IPS DF 19.7 (cell line): ENCODE results near the gene NRXN2.
"Not testable (repeated sequence)": the region's sequence is repeated elsewhere in the genome, so short reads cannot be mapped to it uniquely, and the experiment has no call there.

Experiments
- DNase-seq: peaks from one replicate; pipeline ENCODE4 v3.0.0-alpha.2; 2013; ENCODE audit warnings: low read depth, low spot score

The NRXN2 gene

DNA sequence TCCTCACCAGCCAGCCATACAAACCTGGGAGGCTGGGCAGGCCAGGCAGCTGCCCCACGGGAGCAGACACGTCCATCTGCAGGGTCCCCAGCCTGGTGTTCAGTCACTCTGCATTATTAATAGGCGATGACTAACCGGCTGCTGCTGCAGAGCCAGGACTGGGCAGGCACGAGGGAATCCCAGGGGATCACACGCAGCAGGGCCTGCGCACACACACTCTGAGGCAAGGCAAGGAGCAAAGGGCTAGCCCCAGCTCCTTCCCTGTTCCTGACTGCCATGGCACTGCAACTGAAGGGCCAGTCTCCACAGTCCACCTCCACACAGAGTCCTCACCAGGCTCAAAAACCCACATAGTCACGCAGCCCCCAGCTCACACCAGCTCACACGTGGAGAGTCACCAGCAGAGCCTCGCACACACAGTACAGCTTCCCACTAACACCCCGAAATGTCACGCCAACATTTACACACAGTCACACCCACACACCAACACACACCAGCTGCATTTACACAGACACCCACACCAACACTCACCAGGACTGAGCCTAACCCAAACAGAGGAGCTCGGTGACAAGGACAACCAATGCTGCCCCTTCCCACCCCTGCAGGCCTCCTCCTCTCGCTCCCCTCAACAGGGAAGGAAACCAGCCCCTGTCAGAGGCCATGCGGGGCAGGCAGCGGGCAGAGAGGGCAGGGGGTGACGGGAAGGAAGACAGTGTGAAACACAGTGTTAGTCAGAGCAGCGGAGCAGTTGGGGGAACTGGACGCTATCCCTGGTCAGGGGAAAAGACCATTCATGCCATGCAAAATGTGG, 47.3 kb downstream of the NRXN2 start:
- no peak for DNase-seq

DNA sequence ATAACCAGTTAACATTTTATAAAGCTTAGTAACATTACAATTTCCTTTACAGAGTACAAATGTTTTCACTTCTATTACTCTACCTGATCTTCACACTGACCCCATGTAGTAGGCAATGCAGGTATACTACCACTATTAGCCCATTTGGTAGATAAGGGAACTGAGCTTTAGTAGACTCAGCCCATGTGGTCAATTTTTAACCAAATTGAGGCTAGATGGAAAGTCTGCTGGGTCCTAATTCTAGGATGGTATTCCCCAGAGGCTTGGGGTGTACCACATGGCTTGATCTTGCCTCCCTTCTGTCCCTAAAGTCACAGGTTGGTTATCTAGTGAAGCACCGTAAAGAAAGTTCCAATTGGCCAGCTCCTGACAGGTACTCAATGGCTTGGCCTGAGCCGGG, 48.2 kb downstream of the NRXN2 start:
- DNase-seq = no peak

DNA sequence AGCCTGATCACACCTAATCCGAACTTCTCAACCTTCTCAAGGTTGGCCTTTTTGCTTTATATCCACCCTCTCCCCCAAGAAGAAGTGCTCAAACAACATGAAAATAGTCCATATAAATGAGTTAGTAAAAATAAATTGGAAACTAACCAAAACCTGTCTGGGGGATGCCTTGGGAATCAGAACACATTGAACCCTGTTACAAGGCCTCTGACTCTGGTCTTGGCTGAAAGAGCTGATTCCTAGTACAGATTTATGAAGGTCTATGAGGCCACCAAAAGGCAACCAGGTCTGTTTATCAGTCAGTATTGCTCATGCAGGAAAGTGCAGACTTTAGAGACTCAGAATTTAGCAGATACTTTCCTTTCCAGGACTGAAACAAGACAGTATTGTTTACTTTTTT, 49.7 kb downstream of the NRXN2 start:
- DNase-seq = no peak

DNA sequence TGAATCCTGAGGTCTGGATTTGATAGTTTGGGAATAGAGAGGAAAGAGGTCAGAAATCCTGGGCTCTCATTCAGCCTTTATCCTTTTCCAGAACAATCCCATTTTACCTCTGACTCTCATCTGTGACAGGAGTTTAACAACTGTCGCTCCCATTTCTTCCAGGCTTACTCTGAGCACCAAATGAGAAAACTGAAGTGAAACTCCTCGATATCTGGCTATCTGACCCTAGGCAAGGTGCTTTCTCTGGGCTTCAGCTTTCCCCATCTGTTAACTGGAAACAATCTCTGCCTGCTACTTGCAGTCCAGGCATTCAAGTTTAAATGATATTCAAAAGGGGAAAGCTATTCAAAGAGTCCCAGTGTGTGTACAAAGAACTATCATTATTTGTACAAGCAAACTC, 50.1 kb downstream of the NRXN2 start:
- no peak for DNase-seq

DNA sequence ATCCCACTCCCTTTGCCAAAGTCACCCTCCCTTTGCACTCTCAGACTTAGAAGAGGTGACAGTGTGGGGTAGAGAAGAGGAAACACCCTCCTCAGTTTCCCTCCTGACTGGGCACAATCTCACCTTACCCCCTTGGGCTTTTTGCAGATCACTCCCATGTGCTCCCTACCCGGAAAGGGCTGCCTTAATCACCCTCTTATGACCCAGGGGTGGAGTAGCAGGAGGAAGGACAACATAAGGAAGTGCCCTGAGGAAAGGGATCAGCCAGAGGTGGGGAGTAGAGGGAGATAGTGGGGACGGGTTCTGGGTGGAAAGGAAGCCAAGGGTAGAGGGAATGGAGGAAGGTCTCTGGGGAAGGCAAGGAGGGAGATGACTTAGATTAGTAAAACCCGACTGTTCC, 52.0 kb downstream of the NRXN2 start:
- no peak for DNase-seq

DNA sequence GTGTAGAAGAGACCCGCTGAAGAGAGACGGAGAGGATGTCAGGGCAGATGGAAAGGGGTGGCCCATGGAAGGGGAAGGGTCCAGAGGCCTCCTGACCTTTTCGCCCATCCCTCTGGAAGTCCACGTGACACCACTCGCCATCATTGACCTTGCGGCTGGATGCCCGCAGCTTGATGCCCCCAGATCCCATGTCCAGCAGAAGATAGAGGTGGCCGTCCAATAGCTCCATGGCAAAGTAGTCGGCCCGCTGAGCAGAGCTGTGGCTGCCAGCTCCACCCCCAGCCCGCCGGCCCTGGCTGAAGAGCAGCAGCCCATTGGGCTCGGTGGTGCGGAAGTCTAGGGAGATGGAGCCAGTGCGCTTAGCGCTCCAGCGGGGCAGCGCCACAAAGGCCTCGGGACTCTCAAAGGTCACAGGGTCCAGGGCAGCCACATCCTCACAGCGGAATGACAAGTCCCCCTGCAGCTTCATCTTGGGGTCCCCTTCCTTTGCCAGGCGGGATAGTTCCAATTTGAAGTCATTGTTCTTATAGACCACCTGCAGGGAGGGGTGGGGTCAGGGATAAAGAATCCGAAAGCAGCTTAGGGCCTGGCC, 55.7 kb downstream of the NRXN2 start:
- DNase-seq = no peak

DNA sequence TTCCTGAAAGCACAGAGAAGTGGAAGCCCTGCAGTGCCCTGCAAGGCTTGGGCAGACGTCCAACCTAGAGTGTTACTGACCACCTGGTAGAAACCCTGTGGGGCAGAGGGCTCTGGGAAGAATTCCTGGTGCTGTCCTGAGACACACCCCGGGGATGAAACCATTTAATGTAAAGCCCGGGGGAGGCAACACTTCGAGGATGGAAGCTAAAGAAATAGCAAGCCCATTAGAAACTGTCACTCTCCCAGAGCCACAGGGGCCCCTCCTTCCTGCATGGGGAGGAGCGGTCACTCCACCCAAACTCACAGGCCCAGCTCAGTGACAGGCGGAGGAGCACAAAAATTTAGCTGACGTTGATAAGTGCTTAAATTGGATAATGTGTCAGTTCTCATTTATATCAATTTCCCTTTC, 57.6 kb downstream of the NRXN2 start:
- DNase-seq = no peak

DNA sequence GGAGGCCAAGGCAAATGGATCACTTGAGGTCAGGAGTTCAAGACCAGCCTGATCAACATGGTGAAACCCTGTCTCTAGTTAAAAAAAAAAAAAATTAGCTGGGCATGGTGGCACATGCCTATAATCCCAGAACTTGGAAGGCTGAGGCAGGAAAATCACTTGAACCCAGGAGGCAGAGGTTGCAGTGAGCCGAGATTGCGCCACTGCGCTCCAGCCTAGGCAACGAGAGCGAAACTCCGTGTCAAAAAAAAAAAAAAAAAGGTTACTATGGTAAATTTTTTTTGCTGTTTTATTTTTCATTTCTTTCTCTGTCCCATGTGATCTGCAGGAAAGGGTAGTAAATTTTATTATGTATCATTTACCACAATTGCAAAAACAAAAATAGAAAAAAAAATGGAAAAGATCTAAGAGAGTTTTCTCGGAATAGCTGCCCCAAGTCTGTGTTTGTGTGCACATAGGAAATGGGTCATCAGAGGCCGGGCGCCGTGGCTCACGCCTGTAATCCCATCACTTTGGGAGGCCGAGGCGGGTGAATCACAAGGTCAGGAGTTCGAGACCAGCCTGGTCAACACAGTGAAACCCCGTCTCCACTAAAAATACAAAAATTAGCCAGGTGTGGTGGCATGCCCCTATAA, 58.6 kb downstream of the NRXN2 start:
- DNase-seq = not testable (repeated sequence)

DNA sequence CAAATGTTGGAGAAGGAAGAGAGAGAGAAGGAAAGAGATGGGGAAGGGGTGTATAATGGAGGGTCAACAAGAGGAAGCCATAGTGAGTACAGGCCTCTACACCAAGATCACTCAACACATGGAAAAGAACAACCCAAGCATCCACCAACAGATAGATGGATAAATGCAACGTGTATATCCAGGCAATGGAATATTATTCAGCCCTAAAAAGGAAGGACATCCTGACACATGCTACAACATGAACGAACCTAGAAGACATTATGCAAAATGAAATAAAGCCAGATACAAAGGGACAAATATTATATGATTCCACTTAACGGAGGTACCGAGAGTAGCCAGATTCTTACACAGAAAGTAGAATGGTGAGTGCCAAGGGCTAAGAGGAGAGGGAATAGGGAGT, 59.3 kb downstream of the NRXN2 start:
- no peak for DNase-seq

DNA sequence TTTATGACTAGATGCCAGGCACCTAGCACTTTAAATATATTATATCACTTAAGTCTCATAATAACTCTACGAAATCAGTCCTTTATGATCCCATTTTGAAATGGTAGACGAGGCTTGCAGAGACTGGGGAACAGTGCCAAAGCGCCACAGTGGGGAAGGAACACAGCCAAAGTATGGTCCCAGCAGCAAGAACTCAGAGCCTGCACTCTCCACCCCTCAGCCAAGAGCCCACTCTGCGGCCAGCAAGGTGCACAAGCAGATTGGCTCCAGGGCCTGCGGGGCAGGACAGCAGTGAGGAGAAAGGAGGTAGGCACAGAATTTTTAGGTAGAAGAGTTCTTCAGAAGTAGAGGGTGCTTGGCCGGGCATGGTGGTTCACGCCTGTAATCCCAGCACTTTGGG, 61.4 kb downstream of the NRXN2 start:
- no peak for DNase-seq

DNA sequence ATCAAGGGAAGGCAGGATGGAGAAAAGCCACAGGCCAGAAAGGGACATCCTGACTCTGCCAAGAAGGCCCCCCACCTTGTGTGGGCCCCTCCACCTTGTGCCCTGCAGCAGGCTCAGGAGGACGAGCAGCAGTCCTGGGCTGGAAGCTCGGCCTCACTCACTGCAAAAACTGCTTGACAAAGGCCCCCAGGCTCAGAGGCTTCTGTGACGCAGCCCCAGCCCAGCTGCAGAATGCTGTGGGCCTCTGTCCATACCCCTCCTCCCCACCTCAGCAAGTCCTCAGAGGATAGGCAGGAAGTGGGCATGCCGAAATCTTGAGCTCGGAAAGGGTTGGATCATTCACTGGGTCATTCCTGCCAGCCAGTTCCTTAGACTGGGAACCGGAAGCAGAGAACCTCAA, 61.9 kb downstream of the NRXN2 start:
- DNase-seq = no peak

DNA sequence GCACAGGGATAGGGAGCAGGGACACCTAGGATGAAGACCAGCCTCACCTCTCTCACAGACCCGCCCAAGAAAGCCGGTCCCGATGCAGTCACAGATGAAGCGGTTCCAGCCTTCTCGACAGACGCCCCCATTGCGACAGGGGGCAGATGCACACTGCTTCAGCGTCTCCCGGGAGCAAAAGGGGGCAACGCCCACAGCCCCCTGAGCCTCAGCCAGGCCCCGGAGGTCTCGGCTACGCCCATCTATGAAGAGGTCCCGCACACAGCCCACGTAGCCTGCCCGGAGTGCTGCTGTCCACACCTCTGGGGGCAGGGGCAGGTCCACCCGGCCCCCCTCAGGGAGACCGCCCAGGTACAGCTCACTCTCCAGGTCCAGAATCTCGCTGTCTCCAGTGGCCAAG, 62.3 kb downstream of the NRXN2 start:
- no peak for DNase-seq

DNA sequence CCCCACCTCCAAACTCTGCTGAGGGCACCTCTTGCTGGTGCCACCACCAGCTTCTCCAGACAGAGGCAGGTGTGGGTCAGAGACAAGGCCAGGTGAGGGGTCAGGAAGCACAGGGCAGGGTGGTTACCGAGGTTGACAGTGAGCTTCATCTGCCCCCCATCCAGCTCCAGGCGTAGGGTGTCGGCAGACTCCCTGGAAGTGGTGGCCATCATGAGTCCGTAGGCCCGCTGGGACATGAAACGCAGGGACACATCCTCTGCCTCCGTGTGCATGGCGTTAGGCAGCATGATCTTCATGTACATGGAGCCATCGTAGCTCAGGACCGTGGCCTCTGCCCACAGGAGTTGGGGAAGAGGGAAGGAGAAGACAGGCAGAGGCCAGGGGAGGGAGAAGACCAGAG, 62.8 kb downstream of the NRXN2 start:
- no peak for DNase-seq

DNA sequence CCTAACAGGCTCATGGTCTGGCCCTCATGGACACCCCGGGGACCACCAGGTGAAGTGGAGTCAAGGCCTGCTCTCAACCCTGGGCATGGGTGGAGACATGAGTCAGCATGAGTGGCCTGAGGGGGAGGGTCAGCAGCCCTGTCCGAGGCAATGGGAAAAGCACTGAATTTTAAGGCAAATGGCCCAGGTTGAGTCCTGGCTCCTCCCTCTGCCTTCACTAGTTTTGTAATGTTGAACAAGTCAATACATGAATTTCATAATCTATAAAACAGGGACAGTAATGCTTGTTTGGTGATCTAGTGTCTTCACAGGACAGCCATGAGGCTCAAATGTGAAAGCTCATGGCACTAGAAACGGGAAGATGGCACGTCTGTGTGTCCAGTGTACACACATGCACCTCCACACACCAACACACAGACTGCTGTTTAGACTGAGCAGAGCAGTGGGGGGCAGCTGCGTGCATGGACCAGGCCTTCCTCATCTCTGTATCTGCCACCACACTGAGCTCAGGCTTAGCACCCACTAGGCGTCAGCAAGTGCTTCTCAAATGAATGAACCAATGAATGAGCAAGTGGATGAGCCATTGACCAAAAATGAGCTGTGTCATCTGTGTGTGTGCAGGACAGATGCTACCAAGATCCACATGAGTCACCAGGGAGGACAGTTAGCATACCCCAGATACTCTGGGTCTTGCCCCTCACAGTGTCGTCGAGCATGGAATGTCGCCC, 63.4 kb downstream of the NRXN2 start:
- DNase-seq = no peak

DNA sequence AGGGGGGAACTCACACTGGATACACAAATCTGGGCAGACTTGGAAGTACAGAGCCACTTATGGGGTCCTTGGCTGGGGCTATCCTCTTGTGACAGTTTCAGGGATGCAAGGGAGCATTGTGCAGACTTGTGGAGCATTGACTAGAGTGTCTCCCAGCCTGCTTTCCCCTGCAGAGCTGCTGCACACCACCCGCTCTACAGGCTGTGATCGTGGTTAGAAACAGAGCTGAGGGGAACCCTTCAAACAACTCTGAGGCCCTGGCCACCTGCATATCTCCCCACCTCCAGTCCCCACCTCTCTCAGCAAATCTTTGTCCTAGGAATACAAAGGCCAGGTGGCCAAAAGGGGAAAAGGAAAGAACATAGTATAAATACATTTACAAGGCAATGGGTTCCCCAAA, 64.7 kb downstream of the NRXN2 start:
- no peak for DNase-seq

DNA sequence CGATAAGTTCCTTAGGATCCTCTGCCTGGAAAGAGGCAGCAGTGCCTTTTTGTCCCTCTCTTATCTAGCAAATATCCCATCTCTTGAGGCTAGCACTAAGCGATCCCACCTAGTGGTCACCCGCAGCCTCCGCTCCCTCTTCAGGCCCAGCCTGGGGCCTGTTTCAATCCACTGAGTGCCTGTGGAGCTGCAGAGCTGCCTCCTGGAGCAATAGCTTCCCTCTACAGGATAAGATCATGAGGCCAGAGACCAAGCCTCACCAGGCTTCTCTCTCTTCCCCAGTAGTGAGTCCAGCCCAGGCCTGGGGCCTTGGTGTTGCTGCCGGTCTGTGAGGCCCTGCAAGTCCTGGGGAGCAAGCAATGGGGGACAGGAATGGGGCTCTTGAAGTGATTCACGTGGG, 66.1 kb downstream of the NRXN2 start:
- DNase-seq = peak; percentile 50

DNA sequence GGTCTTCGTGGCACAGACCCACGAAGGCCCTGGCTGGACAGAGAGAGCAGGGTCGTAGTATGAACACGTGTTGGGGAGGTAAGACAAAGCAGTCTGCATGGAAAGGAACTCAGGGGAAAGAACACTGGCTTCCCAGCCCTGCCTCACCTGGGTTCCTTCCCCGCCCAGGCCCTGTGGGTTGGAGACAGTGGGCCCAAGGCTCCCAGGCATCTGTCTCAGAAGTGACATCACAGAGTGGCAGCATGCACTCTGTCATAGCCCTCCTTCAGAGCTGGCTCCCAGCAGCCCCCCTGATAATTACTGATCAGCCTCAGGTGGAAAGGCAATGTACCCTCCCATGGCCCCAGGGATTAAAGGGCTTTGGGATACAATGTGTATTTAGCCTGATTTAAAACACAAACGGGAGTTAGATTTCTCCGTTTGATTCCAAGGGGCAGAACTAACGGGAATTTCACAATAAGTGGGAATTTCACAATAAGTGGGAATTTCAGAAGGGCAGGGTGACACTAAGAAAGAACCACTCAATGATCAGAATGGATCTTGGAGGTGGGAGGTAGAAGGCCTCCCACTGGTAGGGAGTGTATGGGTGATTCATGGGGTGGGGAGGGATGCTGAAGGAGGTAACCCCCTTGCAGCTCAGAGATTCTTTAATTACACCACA, 66.9 kb downstream of the NRXN2 start:
- DNase-seq = no peak

DNA sequence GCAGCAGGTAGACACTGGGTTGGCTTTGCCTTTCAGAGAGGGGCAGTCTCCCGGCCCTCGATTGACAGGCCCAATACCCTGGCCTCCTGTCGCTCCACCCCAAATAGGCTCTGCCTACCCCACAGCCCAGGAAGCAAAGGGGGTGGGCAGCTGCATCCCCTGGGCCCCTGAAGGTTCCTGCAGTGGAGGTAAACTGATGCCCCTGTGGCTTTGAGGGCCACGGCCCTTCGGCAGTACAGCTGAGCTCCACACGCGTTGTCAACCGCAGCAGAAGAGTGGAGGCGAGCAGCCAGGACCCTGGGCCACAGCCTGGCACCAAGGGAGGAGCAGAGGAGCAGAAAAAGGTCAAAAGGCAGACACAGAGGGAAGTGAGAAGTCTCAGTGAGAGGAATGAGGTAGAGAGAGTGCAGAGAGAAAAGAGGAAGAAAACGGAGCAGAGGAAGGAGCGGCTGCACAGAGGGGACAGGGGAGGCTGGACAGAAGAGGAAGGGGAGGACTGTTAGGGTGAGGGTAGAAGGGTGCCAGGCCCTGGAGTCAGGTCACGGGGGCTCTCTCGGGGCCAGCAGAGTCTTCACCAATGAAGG, 67.9 kb downstream of the NRXN2 start:
- DNase-seq = no peak

DNA sequence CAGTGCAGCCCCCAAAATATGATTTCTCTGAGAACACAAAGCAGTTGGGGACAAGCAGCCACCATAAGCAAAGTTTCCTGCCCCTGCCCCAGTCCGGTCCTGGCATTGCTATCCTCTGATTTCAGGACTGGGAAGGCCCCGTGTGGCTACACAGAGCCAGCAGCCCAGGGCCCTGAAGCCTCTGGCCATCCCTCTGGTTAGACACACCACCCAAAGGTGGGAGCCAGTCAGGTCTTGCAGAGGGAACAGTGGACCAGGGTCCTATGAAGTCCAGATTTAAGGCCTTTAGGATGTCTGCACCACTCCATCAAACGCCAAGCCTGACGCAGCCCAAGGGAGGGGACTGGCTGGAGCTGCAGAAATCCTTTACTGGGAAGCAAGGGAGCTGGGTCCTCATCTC, 68.6 kb downstream of the NRXN2 start:
- DNase-seq = no peak

DNA sequence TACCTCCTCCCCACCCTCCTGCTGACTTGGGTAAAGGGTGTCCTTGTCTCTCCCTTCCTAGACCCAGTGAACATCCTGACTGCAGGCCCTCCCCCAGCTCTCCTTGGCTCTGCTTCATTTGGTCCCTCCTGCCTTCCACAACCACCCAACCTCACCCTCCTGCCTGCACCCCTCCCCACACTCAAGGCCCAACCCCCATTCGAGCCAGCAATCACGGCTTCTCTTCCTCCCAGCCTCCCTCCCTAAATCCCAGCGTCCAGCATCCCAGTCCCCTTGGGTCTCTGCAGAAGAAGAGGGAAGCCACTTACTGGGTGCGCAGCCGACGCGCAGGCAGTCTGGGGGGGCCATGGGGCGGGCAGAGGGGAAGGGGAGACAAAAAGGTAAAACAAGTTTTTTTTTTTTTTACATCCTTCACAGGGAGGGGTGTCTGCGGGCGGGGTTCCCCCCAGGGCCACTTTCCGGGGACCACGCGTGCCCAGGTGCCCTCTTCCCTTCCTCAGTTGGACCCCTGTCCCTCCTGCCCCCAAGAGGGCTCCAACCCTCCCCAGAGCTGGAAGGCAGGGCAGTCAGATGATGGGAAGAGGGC, 69.5 kb downstream of the NRXN2 start:
- DNase-seq = no peak
